Neural progenitor cell (in vitro differentiated cells): ENCODE data around the gene CALY.

Source experiments
- CTCF ChIP-seq: fragments of 200-600 bp; sonication (generic); IDR thresholded peaks from 2 replicates; pipeline ENCODE4 v1.5.1; 2017; ENCODE audit warnings: antibody characterized with exemption, mild to moderate bottlenecking
- EZH2 ChIP-seq: fragments of 200-600 bp; sonication (generic); IDR thresholded peaks from 2 replicates; pipeline ENCODE4 v1.6.1; 2017; ENCODE audit warnings: antibody characterized with exemption, mild to moderate bottlenecking, moderate library complexity
- EZH2phosphoT487 ChIP-seq: fragments of 200-600 bp; sonication (generic); IDR thresholded peaks from 2 replicates; pipeline ENCODE4 v1.6.1; 2017; ENCODE audit warnings: antibody characterized with exemption

- no peak for TF ChIP-seq EZH2phosphoT487
- TF ChIP-seq CTCF, result no peak
- TF ChIP-seq EZH2, result no peak
Measured at GRCh38 chr10:133379801-133380666, 43.3 kb upstream of the CALY start.
